Sigmoid colon (tissue), 7 donors: ENCODE data around the gene GMDS. TPM values are rescaled to one million over a fixed set of nuclear protein-coding genes. Genes with fewer than 3 reads are reported as not detected.

Source experiments
- DNase-seq: peaks from one replicate; pipeline ENCODE4 v3.0.0-alpha.2; 2019
- H3K27ac ChIP-seq, 4 donors: fragments of 200-600 bp; sonication (generic); one replicate each; pipeline ENCODE4 v1.5.1; 2016 to 2019; ENCODE audit warnings: mild to moderate bottlenecking in 1 of 4
- H3K27me3 ChIP-seq, 3 donors: fragments of 200-600 bp; sonication (generic); one replicate each; pipeline ENCODE4 v1.5.1; 2019; ENCODE audit warnings: mild to moderate bottlenecking in 1 of 3
- H3K36me3 ChIP-seq, 4 donors: fragments of 200-600 bp; sonication (generic); one replicate each; pipeline ENCODE4 v1.5.1; 2016 to 2019
- H3K4me1 ChIP-seq, 4 donors: fragments of 200-600 bp; sonication (generic); one replicate each; pipeline ENCODE4 v1.5.1; 2017 to 2019
- H3K4me3 ChIP-seq, 4 donors: fragments of 200-600 bp; sonication (generic); one replicate each; pipeline ENCODE4 v1.5.1; 2017 to 2019; ENCODE audit warnings: mild to moderate bottlenecking in 2 of 4, moderate library complexity in 1 of 4
- H3K9me3 ChIP-seq, 4 donors: fragments of 200-600 bp in 3 of 4; sonication (generic) in 3 of 4; one replicate each; pipeline versions ENCODE4 v1.5.1 to v1.6.1; 2013 to 2019
- EP300 ChIP-seq, 4 donors: sonication (generic); formaldehyde crosslinking; IDR thresholded peaks; one replicate each; pipeline ENCODE4 v1.6.1; 2017; ENCODE audit warnings: antibody characterized with exemption in 4 of 4
- POLR2A ChIP-seq, 2 donors: fragments of 450-650 bp; IDR thresholded peaks; one replicate each; pipeline ENCODE4 v1.6.1; 2016; ENCODE audit warnings: antibody characterized with exemption in 2 of 2, mild to moderate bottlenecking in 2 of 2, moderate library complexity in 2 of 2
- POLR2AphosphoS5 ChIP-seq, 4 donors: sonication (generic); formaldehyde crosslinking; IDR thresholded peaks; one replicate each; pipeline ENCODE4 v1.6.1; 2017; ENCODE audit warnings: antibody characterized with exemption in 4 of 4
- WGBS, 2 donors: extraction: QIAGEN DNeasy Blood & Tissue Kit; methylation state at CpG; one replicate each; pipeline ENCODE4 v1.1.7; 2013; 5-methylcytosine and 5-hydroxymethylcytosine counted together
- intact Hi-C: fragments of 100-400 bp; cut with DNase I; formaldehyde crosslinking; loops from one replicate; pipeline ENCODE4 v1.15.1; 2023
- polyA plus RNA-seq, 3 donors: library from polyadenylated mRNA; stranded (reverse); fragments of 200-250 nt; gene quantifications; one replicate each; pipeline ENCODE4 v1.2.3, GENCODE V29; 2013
- total RNA-seq, 4 donors: library from RNA; depleted of rRNA; stranded (reverse); fragments of >200 nt; gene quantifications; one replicate each; pipeline ENCODE4 v1.1.0, GENCODE V29; 2016
- TF ChIP-seq, protein P1 (sequence below), 4 experiments: fragments of 450-650 bp in 3 of 4; fragments of 200-600 bp in 1 of 4; IDR thresholded peaks; one replicate each; pipeline ENCODE4 v1.5.1; 2016 to 2019; ENCODE audit warnings: antibody characterized with exemption in 4 of 4, mild to moderate bottlenecking in 3 of 4, moderate library complexity in 2 of 4
- donor health status: healthy with polysubstance abuse.
- donor health status: Bipolar disorder and iron deficiency.
- donor health status: healthy.

Gene GMDS
- total and polyA plus RNA-seq, 7 donors, result 3.1 to 173 (median 9.4) TPM

DNA sequence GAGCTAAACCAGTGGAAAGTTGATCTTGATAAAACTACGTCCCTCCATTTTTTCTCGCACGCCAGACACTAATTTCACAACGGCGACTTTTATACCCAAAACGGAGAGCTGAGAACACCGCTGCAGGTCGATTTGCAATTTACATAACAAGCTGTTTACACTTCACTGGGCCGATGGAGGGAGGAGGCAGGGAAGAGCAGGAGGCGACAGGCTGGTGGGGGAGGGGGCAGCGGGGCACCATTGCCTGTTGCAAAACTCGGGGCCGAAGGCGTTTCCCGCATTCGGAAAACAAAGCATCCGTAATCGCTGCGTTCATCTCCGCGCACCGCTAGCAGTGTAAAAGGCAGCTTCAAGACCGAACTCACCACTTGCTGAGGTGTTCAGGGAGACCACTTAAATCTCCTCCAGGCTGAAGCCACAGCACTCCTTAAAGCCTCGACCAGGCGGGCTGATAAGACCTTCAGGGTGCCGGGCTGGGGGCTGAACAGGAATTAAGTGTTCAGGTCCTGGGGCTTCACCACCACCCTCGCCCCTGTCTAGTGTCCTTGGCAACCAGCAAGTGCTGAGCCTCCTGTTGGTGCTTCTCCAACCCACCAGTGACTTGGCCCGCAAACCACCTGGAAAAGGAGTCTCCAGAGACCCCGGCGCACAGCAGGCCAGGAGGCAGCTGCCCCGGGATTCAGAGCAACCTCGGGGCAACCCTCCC lies 637.7 kb downstream of the GMDS start:
- Histone ChIP-seq H3K4me3 (no peak overlapping the region), H3K36me3 (no peaks in the 10 kb centered on the region), H3K27ac (no peak overlapping the region), H3K27me3 (peaks cover 78 to 92% (median 83%) of the 10 kb centered on the region in 3 donors), H3K4me1 (peaks cover 0 to 72% (median 51%) of the 10 kb centered on the region in 4 donors), H3K9me3 (no peaks in the 10 kb centered on the region)
- TF ChIP-seq, protein P1, sequence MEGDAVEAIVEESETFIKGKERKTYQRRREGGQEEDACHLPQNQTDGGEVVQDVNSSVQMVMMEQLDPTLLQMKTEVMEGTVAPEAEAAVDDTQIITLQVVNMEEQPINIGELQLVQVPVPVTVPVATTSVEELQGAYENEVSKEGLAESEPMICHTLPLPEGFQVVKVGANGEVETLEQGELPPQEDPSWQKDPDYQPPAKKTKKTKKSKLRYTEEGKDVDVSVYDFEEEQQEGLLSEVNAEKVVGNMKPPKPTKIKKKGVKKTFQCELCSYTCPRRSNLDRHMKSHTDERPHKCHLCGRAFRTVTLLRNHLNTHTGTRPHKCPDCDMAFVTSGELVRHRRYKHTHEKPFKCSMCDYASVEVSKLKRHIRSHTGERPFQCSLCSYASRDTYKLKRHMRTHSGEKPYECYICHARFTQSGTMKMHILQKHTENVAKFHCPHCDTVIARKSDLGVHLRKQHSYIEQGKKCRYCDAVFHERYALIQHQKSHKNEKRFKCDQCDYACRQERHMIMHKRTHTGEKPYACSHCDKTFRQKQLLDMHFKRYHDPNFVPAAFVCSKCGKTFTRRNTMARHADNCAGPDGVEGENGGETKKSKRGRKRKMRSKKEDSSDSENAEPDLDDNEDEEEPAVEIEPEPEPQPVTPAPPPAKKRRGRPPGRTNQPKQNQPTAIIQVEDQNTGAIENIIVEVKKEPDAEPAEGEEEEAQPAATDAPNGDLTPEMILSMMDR (IDR thresholded peaks at IDR 0.05), result no peak
- TF ChIP-seq POLR2AphosphoS5 (IDR thresholded peaks at IDR 0.05) (peak in 1 of 4 donors; percentile 14), POLR2A (IDR thresholded peaks at IDR 0.05) (no peak), EP300 (IDR thresholded peaks at IDR 0.05) (no peak)
- intact Hi-C loops, result loop anchor here (2.0 to 5.0 kb wide), 2 partner anchors 15 to 640 kb away; partner anchors contain the start of gene GMDS
- peak; percentile 66 for DNase-seq
- 5 to 7% methylated on average over 32 of the region's 32 CpGs for WGBS, 2 donors

DNA sequence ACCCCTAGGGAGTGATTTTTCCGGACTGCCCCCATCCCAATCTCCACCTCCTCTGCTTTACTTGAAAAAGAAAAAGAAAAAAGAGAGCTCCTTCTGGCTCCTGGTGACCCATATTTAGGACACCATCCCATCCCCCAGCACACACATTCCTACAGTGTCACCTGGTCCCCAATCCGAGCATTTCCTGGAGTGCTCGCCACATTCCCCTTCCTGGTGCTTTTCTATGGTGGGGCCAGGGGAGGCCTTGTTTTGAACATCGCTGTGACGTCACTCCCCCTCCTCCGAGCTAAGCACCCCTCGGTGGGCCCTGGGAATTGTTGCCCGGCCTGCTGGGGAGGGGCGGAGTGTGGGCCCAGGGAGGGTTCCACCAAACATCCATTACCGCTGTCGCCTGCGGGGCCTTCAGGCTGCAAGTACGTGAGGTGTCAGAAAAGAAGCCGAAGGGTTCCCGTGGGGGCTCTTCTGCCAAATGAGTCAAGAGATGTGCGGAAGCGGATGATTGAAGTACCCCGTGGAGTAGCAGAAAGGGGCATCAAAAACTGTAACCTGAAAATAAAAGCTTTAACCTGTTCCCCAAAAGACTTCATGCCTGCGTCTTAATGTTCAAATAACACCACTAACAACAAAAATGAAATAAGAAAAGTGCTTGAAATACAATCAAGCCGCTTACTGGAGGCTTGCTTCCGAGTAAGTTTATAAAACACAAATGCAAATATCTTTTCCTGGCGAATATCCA lies 638.5 kb downstream of the GMDS start:
- no peak for DNase-seq
- intact Hi-C loops, result loop anchor here (5.0 kb wide), 1 partner anchor 640 kb away; the partner anchor contains the start of gene GMDS
- H3K27ac ChIP-seq, result no peak overlapping the region
- 8 to 12% methylated on average over 22 of the region's 22 CpGs for WGBS, 2 donors
- H3K4me3 ChIP-seq, result no peak overlapping the region
- no peaks in the 10 kb centered on the region for H3K9me3 ChIP-seq
- peaks cover 0 to 65% (median 47%) of the 10 kb centered on the region in 4 donors for H3K4me1 ChIP-seq
- H3K36me3 ChIP-seq, result no peaks in the 10 kb centered on the region
- TF ChIP-seq POLR2A (IDR thresholded peaks at IDR 0.05) (no peak), POLR2AphosphoS5 (IDR thresholded peaks at IDR 0.05) (no peak), EP300 (IDR thresholded peaks at IDR 0.05) (no peak)
- TF ChIP-seq, protein P1 (IDR thresholded peaks at IDR 0.05), result no peak
- peaks cover 71 to 92% (median 82%) of the 10 kb centered on the region in 3 donors for H3K27me3 ChIP-seq

DNA sequence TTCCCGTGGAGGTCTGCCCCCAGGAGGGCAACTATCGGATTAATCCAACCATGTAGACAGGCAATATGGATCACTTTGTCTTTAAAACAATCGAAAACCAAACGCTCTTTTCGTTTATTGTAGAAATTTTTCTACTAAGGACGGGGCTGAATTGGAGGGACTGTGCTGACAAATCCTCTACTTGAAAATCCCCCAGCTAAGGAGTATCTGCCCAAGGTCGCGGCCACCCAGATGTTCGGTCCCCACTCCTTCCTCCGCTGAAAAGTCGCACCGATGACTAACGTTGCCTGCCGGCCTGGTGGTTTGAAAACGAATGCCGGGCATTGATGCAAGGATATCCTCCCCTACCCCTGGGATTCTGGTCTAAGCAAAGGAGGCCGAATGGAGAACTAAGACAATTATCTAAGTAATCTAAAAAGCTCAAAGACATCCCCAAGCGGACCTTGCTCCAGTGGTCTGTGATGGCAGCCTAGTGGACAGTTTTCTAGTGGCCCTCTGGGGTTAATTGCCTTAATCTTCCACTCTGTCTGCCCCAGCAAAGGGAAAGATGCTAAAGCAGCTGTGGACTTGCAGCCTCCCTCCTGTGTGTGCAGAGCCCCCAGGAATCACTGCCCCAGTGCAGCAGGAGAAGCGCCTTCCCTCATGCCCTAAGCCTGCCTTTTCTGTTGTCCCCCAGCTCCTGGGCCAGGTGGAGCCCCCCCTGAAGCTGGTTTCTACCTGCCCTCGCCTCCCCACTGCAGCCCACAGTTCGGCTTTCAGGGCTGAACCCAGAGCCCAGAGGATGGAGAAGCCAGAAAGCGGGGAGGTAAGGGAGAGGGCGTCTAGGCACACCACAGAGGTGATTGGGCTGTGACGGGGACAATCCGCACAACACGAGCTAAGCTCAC lies 639.3 kb downstream of the GMDS start:
- peak; percentile 65 for DNase-seq
- TF ChIP-seq, protein P1 (IDR thresholded peaks at IDR 0.05), result no peak
- peak in 2 of 4 donors; percentile 14 to 35 for TF ChIP-seq POLR2AphosphoS5 (IDR thresholded peaks at IDR 0.05)
- no peak for TF ChIP-seq POLR2A (IDR thresholded peaks at IDR 0.05)
- no peak for TF ChIP-seq EP300 (IDR thresholded peaks at IDR 0.05)
- Histone ChIP-seq H3K9me3 (no peaks in the 10 kb centered on the region), H3K36me3 (no peaks in the 10 kb centered on the region), H3K4me1 (peaks cover 0 to 59% (median 41%) of the 10 kb centered on the region in 4 donors), H3K27ac (no peak overlapping the region), H3K27me3 (peaks cover 64 to 92% (median 83%) of the 10 kb centered on the region in 3 donors), H3K4me3 (no peak overlapping the region)
- 10 to 13% methylated on average over 26 of the region's 26 CpGs for WGBS, 2 donors
- intact Hi-C loops, result loop anchor here (2.0 to 5.0 kb wide), 2 partner anchors 591 to 641 kb away; partner anchors contain the start of gene GMDS
